Activated CD4-positive, alpha-beta T cell treated with anti-CD3 and anti-CD28 coated beads, Interleukin-2, amount 50 U/mL, for 16 hours (primary cell): ENCODE measurements around the gene LRRC28.

Experiments
- DNase-seq: peaks from one replicate; pipeline ENCODE4 v3.0.0-alpha.2; 2020

The LRRC28 gene

GRCh38 chr15:99307735-99308134 is 56.5 kb downstream of the LRRC28 start:
- DNase-seq = no peak

GRCh38 chr15:99310745-99311144 is 59.5 kb downstream of the LRRC28 start:
- DNase-seq = no peak

- DNase-seq = no peak
Observed at GRCh38 chr15:99312228-99312627, 60.9 kb downstream of the LRRC28 start.

- DNase-seq = no peak
Observed at GRCh38 chr15:99312794-99313193, 61.5 kb downstream of the LRRC28 start.

GRCh38 chr15:99315636-99316035 is 64.4 kb downstream of the LRRC28 start:
- no peak for DNase-seq

- DNase-seq = no peak
Observed at GRCh38 chr15:99320374-99321215, 69.3 kb downstream of the LRRC28 start.

GRCh38 chr15:99321468-99321867 is 70.2 kb downstream of the LRRC28 start:
- DNase-seq = no peak

- DNase-seq = no peak
Observed at GRCh38 chr15:99322643-99323405, 71.5 kb downstream of the LRRC28 start.

- DNase-seq = peak; percentile 57
Observed at GRCh38 chr15:99324082-99324620, 72.9 kb downstream of the LRRC28 start.

- DNase-seq = no peak
Observed at GRCh38 chr15:99324700-99325099, 73.4 kb downstream of the LRRC28 start.

- no peak for DNase-seq
Observed at GRCh38 chr15:99326235-99326634, 75.0 kb downstream of the LRRC28 start.

- no peak for DNase-seq
Observed at GRCh38 chr15:99328106-99329072, 77.1 kb downstream of the LRRC28 start.

GRCh38 chr15:99331381-99331780 is 80.1 kb downstream of the LRRC28 start:
- DNase-seq = no peak

GRCh38 chr15:99333413-99333812 is 82.1 kb downstream of the LRRC28 start:
- DNase-seq = peak; percentile 55

- DNase-seq = no peak
Observed at GRCh38 chr15:99333981-99334380, 82.7 kb downstream of the LRRC28 start.

GRCh38 chr15:99335508-99335907 is 84.2 kb downstream of the LRRC28 start:
- DNase-seq = no peak

GRCh38 chr15:99336794-99337193 is 85.5 kb downstream of the LRRC28 start:
- no peak for DNase-seq

- DNase-seq = no peak
Observed at GRCh38 chr15:99340347-99340746, 89.1 kb downstream of the LRRC28 start.

- no peak for DNase-seq
Observed at GRCh38 chr15:99341786-99342185, 90.5 kb downstream of the LRRC28 start.

GRCh38 chr15:99343208-99343607 is 91.9 kb downstream of the LRRC28 start:
- no peak for DNase-seq

- peak; percentile 31 for DNase-seq
Observed at GRCh38 chr15:99343881-99344551, 92.7 kb downstream of the LRRC28 start.

GRCh38 chr15:99344639-99345038 is 93.4 kb downstream of the LRRC28 start:
- no peak for DNase-seq
